ENCODE data around the gene DNAJC11.
"Not testable (repeated sequence)": the region's sequence is repeated elsewhere in the genome, so short reads cannot be mapped to it uniquely, and the experiment has no call there.

The DNAJC11 gene

GRCh38 chr1:6638226-6638625 lies 63.4 kb downstream of the DNAJC11 start:
- Histone ChIP-seq H3K9me3 (no peaks in the 10 kb centered on the region), H3K4me3 (ENCODE audit: low read depth, low read length) (no peak overlapping the region), H3K4me1 (no peaks in the 10 kb centered on the region), H3K36me3 (peaks cover 25% of the 10 kb centered on the region), H3K27me3 (no peaks in the 10 kb centered on the region)
- TF ChIP-seq CTCF (IDR thresholded peaks at IDR 0.05; ENCODE audit: low read depth, low read length), result no peak
- DNase-seq, result no peak

GRCh38 chr1:6637770-6638169 lies 63.8 kb downstream of the DNAJC11 start:
- DNase-seq, result no peak
- H3K4me1 ChIP-seq, result no peaks in the 10 kb centered on the region
- H3K4me3 ChIP-seq (ENCODE audit: low read depth, low read length), result no peak overlapping the region
- no peak for TF ChIP-seq CTCF (IDR thresholded peaks at IDR 0.05; ENCODE audit: low read depth, low read length)
- no peaks in the 10 kb centered on the region for H3K9me3 ChIP-seq
- no peaks in the 10 kb centered on the region for H3K27me3 ChIP-seq
- H3K36me3 ChIP-seq, result peaks cover 28% of the 10 kb centered on the region

GRCh38 chr1:6636778-6637177 lies 64.8 kb downstream of the DNAJC11 start:
- H3K4me1 ChIP-seq; DNase-seq; H3K27me3 ChIP-seq; H3K4me3 ChIP-seq (ENCODE audit: low read depth, low read length); H3K9me3 ChIP-seq: not testable (repeated sequence)
- peaks cover 28% of the 10 kb centered on the region for H3K36me3 ChIP-seq

GRCh38 chr1:6635910-6636760 lies 65.5 kb downstream of the DNAJC11 start:
- Histone ChIP-seq H3K27me3 (no peaks in the 10 kb centered on the region), H3K36me3 (peaks cover 28% of the 10 kb centered on the region), H3K9me3 (no peaks in the 10 kb centered on the region), H3K4me1 (no peaks in the 10 kb centered on the region), H3K4me3 (ENCODE audit: low read depth, low read length) (no peak overlapping the region)
- no peak for DNase-seq
- no peak for TF ChIP-seq CTCF (IDR thresholded peaks at IDR 0.05; ENCODE audit: low read depth, low read length)

GRCh38 chr1:6635161-6635909 lies 66.3 kb downstream of the DNAJC11 start:
- no peaks in the 10 kb centered on the region for H3K27me3 ChIP-seq
- no peak for DNase-seq
- peaks cover 22% of the 10 kb centered on the region for H3K36me3 ChIP-seq
- TF ChIP-seq CTCF (IDR thresholded peaks at IDR 0.05; ENCODE audit: low read depth, low read length), result no peak
- no peaks in the 10 kb centered on the region for H3K9me3 ChIP-seq
- no peak overlapping the region for H3K4me3 ChIP-seq (ENCODE audit: low read depth, low read length)
- H3K4me1 ChIP-seq, result no peaks in the 10 kb centered on the region

GRCh38 chr1:6634371-6635052 lies 67.1 kb downstream of the DNAJC11 start:
- Histone ChIP-seq H3K4me3 (ENCODE audit: low read depth, low read length) (no peak overlapping the region), H3K36me3 (peaks cover 22% of the 10 kb centered on the region), H3K4me1 (no peaks in the 10 kb centered on the region), H3K27me3 (no peaks in the 10 kb centered on the region), H3K9me3 (no peaks in the 10 kb centered on the region)
- TF ChIP-seq CTCF (IDR thresholded peaks at IDR 0.05; ENCODE audit: low read depth, low read length), result peak; percentile 46
- peak; percentile 70 for DNase-seq

Measured in BE2C (cell line).